HTR-8/SVneo (cell line): ENCODE results near the gene ZNF771.

Source experiments
- DNase-seq: peaks from one replicate; pipeline ENCODE4 v3.0.0; 2011; ENCODE audit warnings: low spot score, mixed read lengths; ENCODE audit not compliant: insufficient read length
- FAIRE-seq: peaks from 2 replicates; lab custom pipeline; 2011; peaks lifted over from hg19 to GRCh38; lab: Jason Lieb, UNC

Gene ZNF771

DNA sequence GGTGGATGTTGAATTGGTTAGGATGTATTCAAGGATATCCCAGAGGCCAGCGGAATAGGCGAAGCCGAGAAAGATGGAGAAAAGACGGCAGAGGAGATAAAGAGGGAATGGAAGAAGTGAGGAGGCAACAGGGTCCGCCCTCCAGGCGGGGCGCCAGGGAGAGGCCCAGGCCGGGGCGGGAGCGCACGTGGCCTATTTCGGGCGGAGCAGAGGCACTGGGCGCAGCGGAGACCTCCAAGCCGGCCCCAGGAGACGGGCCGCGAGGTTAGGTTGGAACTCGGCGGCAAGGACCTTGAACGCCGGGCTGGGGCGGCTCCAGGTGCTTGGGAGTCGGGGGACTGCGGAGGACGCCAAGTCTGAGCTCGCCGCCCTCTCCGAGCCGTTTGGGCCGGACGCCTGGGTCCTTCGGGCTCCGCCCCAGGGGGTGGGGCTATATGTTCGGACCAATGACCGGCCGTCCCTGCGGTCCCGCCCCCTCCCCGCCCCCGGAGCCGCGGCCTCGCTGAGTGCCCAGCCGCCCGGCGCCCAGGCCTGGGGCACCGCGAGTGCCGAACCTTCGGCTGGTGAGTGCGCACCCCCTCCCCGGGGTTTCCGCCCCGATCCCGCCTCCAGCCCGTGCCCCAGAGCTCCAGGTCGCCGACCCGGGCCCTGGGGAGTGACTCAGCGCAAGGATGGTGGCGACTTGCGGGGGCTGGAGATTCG, at the start of gene ZNF771:
Gene ZNF771, plus strand, starts transcription at position 505 of the 702 bp plus-strand sequence. CDS start 448 bp downstream, outside the sequence.
- FAIRE-seq: no peak
- DNase-seq: peak; percentile 82

GRCh38 chr16:30357715-30358576, 49.5 kb upstream of the ZNF771 start:
- DNase-seq: no peak
- FAIRE-seq: no peak

DNA sequence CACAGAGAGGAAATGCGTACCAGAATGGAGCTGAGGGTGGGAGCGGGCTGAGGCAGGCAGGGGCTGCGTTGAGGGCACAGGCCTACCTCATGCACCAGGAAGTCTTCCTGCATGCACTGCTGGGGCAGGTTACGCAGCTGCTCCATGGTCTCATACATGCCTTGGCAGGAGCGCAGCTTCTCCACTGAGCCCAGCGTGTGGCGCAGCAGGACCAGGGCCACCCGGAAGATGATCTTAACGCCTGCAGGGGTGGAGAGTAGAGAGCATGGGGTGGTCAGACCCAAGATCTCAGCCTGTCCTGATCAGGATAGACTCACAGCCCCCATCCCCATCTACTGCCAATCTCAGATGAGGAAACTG, 48.8 kb upstream of the ZNF771 start:
- DNase-seq (no peak), FAIRE-seq (no peak)

DNA sequence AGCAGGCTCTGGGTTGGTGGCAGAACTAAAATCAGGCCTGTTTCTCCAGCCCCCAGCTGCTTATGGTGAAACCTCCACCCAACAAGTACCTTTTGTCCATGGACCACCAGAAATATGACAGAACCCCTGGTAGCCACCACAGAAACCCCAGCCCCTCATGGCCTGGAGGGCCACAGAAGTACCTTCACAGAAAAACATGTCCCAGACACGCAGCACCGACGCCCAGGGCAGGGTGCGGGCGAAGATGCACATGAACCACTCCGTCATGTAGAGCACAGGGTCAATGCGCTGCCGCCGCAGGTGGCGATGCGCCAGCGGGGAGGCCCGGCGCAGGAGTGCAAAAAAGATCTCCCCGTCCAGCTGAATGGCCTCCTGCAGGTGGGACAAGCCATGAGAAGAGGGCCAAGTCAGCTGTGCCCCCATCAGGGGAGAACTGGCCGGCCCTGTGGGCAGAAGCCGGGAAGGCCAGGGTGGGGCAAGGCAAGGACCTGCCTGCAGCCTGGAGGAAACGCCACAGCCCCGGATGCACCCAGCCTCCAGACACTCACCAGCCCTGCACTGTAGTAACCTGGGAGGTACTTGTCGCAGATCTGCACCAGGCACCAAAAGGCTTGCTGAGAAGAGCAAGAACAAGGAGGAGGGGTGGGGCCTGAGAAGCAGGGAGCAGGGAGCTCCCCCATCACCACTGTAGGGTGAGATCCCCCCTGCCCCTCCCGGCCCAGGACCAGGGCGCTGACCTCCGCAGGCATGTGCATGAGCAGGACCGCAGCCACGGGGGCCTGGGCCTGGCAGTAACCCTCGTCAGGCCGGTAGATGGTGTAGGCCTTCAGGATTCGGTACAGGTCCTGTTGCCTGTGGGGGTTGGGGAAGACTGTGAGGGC, 48.2 kb upstream of the ZNF771 start:
- DNase-seq: no peak
- FAIRE-seq: no peak

DNA sequence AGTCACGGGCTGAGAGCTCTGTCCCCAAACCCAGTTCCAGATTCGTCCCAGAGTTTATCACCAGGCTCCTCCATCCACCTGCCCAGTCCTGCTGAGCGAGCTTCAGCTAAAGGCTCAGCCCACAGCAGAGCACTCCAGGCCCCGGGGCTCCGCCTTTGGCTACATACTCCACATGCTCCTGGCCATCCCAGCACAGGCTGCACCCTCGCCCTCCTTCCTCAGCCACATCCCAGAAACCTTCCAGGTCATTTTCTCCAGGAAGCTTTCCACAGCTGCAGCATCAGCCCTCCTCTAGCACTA, 47.6 kb upstream of the ZNF771 start:
- DNase-seq: no peak
- FAIRE-seq: no peak

DNA sequence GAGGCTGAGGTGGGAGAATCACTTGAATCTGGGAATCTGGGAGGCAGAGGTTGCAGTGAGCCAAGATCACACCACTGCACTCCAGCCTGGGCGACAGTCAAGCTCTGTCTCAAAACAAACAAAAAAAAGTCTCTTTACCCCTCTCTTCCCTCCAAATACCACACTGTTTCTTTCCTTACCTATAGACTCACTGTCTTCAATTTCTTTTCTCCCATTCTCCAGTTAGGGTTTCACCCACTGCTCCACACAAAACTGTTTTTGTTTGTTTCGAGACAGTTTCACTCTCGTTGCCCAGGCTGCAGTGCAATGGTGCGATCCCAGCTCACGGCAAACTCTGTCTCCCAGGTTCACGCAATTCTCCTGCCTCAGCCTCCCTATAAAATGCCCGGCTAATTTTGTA, 46.2 kb upstream of the ZNF771 start:
- no peak for FAIRE-seq
- DNase-seq: no peak

- DNase-seq: no peak
- FAIRE-seq: no peak
Observed at GRCh38 chr16:30365200-30365599, 42.2 kb upstream of the ZNF771 start.

- no peak for DNase-seq
- FAIRE-seq: no peak
Observed at GRCh38 chr16:30366511-30366910, 40.9 kb upstream of the ZNF771 start.

DNA sequence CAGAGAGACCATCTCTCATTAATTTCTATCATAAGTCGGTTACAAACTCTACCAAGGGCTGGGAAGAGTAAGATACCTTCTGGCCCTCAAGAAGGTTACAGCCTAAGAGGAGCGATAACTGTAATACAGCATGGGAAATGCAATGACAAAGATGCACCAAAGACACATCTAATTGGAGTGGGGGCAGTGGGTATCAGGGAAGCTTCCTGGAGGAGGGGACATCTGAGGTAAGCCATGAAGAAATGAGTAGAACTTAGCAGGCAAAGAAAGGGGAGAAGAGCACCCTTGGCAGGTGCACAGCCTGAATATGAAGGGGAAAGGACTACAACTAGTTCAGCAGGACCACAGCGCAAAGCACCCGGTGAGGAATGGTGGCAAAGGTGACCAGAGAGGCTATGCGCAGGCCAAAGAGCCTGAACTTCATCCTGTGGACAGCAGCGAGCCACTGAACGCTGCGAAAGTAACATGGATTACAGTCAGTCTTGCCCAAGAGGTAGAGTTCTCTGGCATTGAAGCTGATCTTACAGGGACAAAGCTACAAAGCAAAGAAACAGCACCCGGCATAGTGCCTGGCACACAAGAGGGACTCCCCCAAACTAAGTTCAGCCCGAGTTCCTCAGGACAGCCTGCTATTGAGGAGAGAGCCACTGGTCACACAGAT, 39.9 kb upstream of the ZNF771 start:
- no peak for FAIRE-seq

GRCh38 chr16:30368122-30368791, 39.1 kb upstream of the ZNF771 start:
- FAIRE-seq (no peak), DNase-seq (no peak)

More for the DNA sequence above, 39.9 kb upstream of the ZNF771 start:
- DNase-seq: no peak

DNA sequence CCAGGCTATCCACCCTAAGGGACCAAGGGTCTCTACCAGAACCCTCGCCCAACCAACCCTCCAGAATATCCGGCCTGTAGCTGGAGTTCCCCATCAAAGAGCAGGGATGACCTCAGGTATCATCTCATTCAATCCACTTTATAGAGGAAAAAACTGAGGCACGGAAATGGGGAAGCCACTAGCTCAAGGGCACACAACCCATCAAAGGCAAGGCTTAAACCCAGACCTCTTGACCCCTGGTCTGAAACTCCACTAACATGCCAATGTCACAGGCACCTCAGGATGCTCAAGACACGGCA, 38.7 kb upstream of the ZNF771 start:
- FAIRE-seq: no peak
- DNase-seq: no peak

DNA sequence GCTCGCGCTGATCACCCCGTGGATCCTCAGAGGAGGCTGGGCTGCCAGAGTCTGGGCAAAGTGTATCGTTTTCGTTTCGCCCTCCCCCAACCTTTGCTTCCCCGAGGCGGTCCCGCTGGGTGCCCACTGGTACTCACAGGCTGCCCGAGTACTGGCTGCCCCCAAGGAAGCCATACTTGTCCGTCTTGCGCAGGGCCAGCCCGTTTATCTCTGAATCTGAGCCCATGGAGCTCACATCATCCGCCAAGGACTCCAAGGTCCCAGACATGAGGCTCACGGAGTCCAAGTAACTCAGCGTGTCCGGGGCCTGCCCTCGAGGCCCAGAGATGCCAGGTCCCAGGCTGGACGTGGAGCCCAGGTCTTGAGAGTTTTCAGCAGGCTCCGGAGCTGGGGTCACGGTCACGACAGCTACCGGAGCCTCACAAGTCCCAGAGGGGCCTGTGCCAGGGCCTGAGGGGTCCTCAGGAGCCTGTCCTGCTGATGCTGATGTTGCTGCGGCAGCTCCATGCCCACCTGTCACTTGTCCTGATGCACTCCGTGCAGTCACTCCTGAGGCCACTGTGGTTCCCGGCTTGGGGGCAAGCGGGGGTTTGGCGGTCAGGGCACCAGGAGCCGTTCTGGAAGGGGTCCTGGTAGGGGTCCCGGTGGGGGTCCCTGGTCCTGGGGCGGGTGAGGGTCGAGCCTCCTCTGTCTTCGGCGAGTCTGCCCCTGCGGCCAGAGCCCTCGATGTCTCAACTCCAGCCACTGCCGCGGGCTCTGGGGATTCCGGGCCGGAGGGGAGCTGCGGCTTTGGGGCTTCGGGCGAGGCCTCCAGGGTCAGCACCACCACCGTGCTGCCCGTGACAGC, 38.1 kb upstream of the ZNF771 start:
- FAIRE-seq (no peak), DNase-seq (no peak)

DNA sequence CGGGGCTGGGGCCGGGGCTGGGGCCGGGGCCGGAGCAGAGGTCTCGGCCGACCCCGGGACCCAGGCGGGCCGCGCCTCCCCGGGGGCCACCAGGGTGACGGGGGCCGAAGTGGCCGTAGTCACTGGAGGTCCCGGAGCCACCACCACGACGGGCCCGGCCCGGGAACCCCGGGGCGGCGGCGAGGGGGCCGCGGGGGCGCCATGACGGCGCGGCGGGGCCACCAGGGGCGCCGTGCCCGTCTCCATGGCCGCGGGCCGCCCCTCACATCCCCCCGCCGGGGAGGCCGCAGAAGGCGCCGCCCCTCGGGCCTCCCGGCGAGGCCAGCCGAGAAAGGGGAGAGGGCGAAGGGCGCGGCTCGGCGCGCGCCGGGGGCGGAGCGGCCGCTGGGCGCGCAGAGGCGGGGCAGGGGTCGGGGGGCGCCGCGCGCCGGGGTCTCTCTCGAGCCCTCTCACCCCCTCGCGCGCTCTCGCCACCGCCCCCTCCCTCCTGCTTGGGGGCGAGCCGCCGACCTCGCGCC, 37.4 kb upstream of the ZNF771 start:
- FAIRE-seq (no peak), DNase-seq (no peak)

GRCh38 chr16:30370456-30371247, 36.8 kb upstream of the ZNF771 start, which contains the start of gene TBC1D10B:
TBC1D10B (minus strand) TSS chr16:30370494; CDS start chr16:30370183, 311 bp downstream.
- peak; percentile 95 for FAIRE-seq
- peak; percentile 99 for DNase-seq

DNA sequence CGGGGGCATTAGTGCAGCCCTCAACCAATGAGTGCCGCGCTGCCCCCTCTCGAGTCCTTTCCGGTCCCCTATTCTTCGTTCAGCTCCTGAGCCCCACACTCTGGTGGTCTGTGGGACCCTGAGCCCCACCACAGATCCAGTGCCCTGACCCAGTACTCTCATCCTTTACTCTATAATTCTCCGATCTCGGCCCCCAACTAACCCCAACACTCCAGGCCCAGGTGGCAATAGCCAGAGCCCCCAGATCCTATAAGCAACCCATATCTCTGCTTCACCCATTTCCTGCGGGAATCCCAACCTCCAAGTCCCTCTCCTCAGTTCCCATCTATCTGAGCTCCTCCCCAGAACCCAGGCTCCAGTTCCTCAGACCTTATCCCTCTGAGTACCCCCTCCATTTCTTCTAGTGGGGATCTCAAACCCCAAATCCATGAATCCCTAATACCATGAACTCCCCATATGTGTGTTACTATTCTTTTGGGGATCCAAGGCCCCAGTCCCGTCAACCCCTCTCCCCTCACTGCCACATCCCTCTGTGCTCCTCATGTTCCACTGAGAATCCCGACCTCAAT, 36.1 kb upstream of the ZNF771 start:
- DNase-seq: no peak
- no peak for FAIRE-seq

DNA sequence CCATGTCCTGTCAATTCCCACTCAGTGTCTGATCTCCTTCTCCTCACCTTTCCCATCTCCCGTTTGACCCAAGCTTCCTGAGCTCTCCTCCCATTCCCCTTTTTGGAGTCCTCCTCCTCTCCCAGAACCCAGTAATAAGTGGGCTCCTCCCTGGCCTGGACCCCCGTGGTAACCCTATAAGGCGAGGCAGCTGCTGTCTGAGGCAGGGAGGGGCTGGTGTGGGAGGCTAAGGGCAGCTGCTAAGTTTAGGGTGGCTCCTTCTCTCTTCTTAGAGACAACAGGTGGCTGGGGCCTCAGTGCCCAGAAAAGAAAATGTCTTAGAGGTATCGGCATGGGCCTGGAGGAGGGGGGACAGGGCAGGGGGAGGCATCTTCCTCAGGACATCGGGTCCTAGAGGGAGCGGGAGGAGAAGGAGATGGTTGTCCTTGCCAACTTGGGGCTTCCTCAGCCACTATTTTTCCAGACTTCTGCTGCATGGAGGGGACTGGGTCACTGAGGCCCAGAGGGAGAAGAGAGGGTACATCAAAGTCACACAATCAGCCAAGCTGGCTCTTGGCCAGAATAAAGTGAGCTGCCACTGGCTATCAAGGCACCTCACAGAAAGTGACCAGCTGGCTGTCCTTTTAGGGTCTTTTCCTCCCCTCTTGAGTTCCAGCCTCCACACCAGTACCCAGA, 35.2 kb upstream of the ZNF771 start:
- no peak for FAIRE-seq
- no peak for DNase-seq

- FAIRE-seq: no peak
- DNase-seq: no peak
Observed at GRCh38 chr16:30372725-30373124, 34.7 kb upstream of the ZNF771 start.
